ENCODE measurements around the gene PRSS37.

Gene PRSS37

GRCh38 chr7:141788296-141788695 is 53.0 kb downstream of the PRSS37 start:
- in situ Hi-C loops (cut with MboI; ENCODE audit: low sequenced_read_pairs): no loop called here
